GM18507 (cell line): ENCODE results near the gene NOL4L.

Experiments
- DNase-seq: peaks from one replicate; pipeline ENCODE4 v3.0.0; 2011; ENCODE audit warnings: low read depth; ENCODE audit not compliant: insufficient read length; ENCODE audit errors: extremely low spot score
- FAIRE-seq: peaks from 2 replicates; lab custom pipeline; 2011; peaks lifted over from hg19 to GRCh38; lab: Jason Lieb, UNC

NOL4L gene

GRCh38 chr20:32445539-32446273 is 139.4 kb downstream of the NOL4L start:
- no peak for DNase-seq
- FAIRE-seq, result no peak

GRCh38 chr20:32444474-32445220 is 140.5 kb downstream of the NOL4L start:
- DNase-seq (no peak), FAIRE-seq (no peak)

DNA sequence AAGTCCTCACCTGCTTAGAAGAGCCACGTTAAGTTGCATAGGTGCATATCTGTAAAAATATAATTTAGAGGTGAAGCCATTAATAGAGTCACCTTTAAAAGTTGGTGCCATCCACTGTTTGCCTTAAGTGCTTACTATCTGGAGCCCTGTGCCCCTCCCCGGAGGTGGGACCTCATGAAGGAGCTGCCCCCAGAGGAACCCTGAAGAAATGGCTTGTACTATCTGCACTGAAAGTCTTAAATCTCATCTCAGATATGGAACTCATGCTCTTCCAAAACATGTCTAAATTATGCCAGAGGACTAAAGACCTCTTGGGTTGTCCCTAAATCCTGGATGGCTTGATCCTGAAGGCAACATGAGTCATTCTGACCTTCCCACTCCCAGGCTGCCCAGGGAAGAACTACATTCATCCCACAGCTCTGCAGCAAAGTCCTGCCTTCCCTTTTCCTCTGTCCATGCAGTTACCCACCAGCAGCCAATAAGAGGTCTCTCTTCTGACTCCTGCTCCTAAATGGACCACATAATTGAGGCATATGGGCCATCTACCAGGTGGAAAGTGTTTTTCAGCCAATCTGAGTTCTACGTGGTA is 141.7 kb downstream of the NOL4L start:
- no peak for FAIRE-seq

DNA sequence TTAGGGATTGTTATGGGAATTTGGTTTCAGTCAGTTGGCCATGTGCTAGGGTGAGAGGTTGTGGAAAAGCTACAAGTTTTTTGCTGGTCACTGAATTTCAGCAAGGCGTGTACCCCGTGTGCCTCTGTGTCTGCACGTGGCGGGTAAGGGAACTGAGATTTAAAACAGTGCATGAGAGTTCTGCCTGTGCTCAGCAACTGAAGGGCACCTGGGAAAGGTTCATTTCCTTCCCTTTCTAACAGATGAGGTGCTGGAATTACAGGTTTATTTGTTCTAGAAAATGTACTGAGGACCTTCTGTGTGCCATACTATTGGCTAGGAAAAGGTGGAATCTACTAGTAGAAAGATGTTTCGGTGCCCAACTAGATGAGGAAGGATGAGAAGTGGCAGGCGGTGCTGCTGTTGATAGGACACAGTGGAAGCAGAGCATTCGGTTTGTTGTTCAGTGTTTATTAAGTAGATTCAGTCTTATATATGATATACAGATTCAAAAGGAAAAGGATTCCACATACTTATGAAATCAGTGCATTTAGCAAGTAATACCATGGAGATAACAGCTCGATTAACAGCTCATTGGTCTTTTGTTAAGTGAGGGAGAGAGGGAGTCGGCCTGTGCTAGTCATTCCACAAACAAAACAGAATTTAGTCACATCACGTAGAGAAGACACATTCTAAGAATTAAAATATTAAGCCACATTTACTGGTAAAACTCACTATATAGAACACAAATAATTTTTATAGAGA is 142.3 kb downstream of the NOL4L start:
- FAIRE-seq (no peak), DNase-seq (no peak)

More for the DNA sequence above, 141.7 kb downstream of the NOL4L start:
- no peak for DNase-seq

GRCh38 chr20:32441638-32442037 is 143.5 kb downstream of the NOL4L start:
- no peak for FAIRE-seq
- no peak for DNase-seq

DNA sequence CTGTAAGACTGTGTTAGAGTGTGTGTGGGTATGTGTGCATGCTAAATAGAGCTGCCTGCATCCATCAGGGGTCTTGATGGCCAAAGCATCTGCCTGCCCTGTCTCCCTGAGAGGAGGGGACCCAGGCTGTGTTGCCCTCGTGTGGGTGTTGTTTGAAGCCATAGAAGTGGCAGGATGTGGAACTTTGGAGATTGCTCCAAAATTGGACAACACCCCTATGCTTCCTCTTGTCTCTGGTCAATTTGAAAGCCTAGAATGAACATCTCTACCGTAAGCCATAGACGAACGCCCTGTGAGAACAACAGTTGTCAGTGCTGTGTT is 144.4 kb downstream of the NOL4L start:
- DNase-seq, result no peak
- FAIRE-seq, result no peak

DNA sequence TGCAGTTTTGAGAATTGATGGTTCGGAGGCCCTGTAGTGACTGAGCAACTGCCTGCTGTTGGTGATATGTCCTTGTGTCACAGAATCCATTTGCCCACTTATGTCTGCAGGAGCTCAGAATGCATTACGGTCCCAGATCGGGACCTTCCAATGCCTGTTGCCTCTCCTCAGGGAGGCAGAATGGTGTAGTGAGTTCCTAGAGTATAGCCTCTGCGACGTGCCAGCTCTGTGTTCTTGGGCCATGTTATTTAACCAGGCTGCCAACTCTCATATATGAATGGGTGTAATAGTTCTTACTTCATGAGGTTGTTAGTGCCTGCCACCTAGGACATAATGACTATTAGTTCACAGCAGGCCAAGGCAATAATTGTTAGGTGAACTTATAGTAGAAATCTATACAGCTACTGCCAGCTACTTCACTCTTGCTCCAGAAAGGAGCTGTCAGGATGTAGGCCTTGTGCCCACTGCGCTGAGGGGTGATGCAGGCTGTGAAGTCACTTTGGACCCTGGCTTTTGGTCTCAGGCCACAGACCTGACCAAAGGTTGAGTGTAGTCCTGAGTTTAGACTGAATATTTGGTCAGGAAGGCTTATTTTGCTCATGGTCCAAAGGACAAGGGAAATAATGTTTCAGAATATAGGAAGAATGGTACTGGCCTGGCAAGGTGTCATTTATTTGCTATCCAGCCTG is 144.9 kb downstream of the NOL4L start:
- DNase-seq, result no peak
- no peak for FAIRE-seq

GRCh38 chr20:32439132-32439829 is 145.9 kb downstream of the NOL4L start:
- DNase-seq (no peak), FAIRE-seq (no peak)

GRCh38 chr20:32438331-32438858 is 146.7 kb downstream of the NOL4L start:
- DNase-seq (no peak), FAIRE-seq (no peak)

DNA sequence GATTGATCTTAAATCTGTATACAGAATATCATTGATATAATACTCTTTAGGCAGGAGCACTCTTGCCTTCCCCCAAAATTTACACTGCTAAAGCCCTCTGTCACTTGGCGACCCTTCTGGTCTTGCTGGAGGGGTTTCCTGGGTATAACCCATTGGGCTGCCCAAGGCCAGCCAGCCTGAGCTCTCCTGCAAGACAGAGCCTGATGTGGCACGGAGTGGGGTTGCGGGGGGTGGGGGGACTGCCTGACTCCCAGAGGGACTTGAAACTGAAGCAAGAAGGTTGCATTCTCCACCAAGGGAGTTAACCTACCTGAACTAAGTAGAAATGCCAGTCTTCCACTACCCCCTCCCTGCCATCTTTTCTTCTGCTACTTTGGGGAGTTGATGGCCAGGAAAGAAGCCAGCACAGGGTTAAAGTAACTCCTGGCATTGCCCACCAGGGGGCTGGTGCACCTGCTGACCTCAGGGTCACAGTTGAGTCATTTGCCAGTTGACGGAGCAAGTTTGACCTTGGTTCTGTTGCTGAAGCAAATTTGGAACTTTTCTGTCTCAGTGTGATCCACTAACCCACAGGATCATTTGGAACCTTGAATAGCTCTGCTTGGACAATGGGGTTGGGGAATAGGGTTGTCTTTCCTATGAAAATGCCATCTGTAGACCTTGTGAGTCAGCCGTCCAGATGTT is 147.6 kb downstream of the NOL4L start:
- DNase-seq (no peak), FAIRE-seq (no peak)

DNA sequence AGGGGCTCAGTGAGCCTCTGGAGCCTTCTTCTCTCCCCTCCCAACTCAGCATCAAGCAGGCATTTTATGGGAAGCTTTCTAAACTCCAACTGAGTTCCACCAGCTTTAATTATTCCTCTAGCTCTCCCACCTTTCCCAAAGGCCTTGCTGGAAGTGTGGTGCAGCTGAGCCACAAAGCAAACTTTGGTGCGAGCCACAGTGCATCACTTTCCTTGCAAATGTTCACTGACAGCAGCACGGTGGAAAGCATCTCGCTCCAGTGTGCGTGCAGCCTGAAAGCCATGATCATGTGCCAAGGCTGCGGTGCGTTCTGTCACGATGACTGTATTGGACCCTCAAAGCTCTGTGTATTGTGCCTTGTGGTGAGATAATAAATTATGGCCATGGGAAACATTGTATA is 148.2 kb downstream of the NOL4L start:
- FAIRE-seq (no peak), DNase-seq (no peak)

DNA sequence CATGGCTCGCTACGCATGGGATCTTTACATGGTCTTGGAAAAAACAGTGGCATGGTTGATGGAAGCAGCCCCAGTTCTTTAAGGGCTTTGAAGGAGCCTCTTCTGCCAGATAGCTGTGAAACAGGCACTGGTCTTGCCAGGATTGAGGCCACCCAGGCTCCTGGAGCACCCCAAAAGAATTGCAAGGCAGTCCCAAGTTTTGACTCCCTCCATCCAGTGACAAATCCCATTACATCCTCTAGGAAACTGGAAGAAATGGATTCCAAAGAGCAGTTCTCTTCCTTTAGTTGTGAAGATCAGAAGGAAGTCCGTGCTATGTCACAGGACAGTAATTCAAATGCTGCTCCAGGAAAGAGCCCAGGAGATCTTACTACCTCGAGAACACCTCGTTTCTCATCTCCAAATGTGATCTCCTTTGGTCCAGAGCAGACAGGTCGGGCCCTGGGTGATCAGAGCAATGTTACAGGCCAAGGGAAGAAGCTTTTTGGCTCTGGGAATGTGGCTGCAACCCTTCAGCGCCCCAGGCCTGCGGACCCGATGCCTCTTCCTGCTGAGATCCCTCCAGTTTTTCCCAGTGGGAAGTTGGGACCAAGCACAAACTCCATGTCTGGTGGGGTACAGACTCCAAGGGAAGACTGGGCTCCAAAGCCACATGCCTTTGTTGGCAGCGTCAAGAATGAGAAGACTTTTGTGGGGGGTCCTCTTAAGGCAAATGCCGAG is 148.8 kb downstream of the NOL4L start:
- no peak for DNase-seq
- no peak for FAIRE-seq

GRCh38 chr20:32435449-32436107 is 149.6 kb downstream of the NOL4L start:
- DNase-seq, result no peak
- no peak for FAIRE-seq

DNA sequence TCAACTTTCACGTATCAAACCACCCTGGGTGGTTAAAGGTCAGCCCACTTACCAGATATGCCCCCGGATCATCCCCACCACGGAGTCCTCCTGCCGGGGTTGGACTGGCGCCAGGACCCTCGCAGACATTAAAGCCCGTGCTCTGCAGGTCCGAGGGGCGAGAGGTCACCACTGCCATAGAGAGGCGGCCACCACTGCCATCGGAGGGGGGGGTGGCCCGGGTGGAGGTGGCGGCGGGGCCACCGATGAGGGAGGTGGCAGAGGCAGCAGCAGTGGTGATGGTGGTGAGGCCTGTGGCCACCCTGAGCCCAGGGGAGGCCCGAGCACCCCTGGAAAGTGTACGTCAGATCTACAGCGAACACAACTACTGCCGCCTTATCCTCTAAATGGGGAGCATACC is 150.7 kb downstream of the NOL4L start:
- FAIRE-seq (no peak), DNase-seq (no peak)

DNA sequence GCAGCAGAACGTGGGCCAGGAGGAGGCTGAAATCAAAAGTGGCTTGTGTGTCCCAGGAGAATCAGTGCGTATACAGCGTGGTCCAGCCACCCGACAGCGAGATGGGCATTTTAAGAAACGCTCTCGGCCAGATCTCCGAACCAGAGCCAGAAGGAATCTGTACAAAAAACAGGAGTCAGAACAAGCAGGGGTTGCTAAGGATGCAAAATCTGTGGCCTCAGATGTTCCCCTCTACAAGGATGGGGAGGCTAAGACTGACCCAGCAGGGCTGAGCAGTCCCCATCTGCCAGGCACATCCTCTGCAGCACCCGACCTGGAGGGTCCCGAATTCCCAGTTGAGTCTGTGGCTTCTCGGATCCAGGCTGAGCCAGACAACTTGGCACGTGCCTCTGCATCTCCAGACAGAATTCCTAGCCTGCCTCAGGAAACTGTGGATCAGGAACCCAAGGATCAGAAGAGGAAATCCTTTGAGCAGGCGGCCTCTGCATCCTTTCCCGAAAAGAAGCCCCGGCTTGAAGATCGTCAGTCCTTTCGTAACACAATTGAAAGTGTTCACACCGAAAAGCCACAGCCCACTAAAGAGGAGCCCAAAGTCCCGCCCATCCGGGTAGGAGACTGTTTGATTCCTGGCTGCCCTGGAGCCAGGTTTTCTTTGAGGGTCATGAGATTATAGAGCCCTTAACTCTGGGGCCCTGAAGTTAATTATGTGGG is 151.7 kb downstream of the NOL4L start:
- DNase-seq (no peak), FAIRE-seq (no peak)

DNA sequence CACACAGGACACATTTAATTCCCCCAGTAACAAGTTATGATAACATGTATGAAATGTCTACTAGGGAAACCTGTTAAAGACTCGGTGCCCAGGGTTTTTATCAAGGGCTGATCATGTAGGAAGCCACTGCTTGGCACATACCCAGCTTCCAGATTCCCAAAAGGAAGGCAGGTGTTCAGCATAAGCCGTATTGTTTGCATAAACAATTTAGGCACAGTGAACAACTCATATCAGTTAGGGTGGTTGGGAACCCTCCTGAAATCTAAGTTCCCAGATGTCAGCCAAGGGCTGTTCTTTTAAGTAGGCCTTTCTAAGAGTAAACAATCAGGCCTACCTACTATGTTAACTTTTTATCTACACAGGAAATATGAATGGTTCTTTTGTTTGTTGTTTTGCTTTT is 152.9 kb downstream of the NOL4L start:
- FAIRE-seq, result no peak
- no peak for DNase-seq

DNA sequence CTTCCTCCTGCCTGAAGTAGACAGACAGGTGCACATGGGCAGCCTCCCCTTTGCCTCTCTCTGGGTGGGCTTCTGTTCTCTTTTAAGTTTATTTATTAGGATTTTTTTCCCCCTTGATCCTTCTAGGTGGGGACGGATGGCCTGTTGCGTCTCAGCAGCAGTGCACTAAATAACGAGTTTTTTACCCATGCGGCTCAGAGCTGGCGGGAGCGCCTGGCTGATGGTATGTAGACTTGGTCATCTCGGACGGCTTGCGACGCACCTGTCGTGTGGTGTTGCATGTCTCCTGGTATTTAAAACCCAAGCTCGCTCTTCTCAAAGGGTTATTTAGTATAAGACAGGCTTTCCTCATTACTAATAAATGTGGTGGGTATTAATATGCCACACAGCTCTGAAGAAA is 153.7 kb downstream of the NOL4L start:
- no peak for DNase-seq
- no peak for FAIRE-seq
